Esophagus muscularis mucosa (tissue), 4 donors: ENCODE results near the gene FNBP1. TPM values are rescaled to one million over a fixed set of nuclear protein-coding genes. Genes with fewer than 3 reads are reported as not detected.
A peak's percentile ranks its signal among the peaks of the same experiment; 100 is the strongest.

Experiments used
- DNase-seq: peaks from one replicate; pipeline ENCODE4 v3.0.0-alpha.2; 2017; ENCODE audit errors: extremely low spot score
- H3K27ac ChIP-seq, 4 donors: fragments of 200-600 bp; sonication (generic); replicated peaks in 1 of 4; 1 replicate in 3 of 4; 2 replicates in 1 of 4; pipeline ENCODE4 v1.5.1; 2016 to 2019; ENCODE audit warnings: mild to moderate bottlenecking in 1 of 4
- H3K27me3 ChIP-seq, 4 donors: fragments of 200-600 bp; sonication (generic); one replicate each; pipeline versions ENCODE4 v1.5.1 to v1.6.0; 2016 to 2019
- H3K36me3 ChIP-seq, 4 donors: fragments of 200-600 bp; sonication (generic); one replicate each; pipeline ENCODE4 v1.5.1; 2016 to 2019
- H3K4me1 ChIP-seq, 4 donors: fragments of 200-600 bp; sonication (generic); one replicate each; pipeline ENCODE4 v1.5.1; 2016 to 2019
- H3K4me3 ChIP-seq, 4 donors: fragments of 200-600 bp; sonication (generic); 1 replicate in 2 of 4; 2 replicates in 2 of 4; pipeline ENCODE4 v1.5.1; 2016 to 2019; ENCODE audit warnings: mild to moderate bottlenecking in 4 of 4, moderate library complexity in 1 of 4
- H3K9me3 ChIP-seq, 4 donors: fragments of 200-600 bp; sonication (generic); 1 replicate in 3 of 4; 2 replicates in 1 of 4; pipeline ENCODE4 v1.5.1; 2016 to 2019
- EP300 ChIP-seq: sonication (generic); formaldehyde crosslinking; IDR thresholded peaks from one replicate; pipeline ENCODE4 v1.6.1; 2017; ENCODE audit warnings: antibody characterized with exemption
- POLR2A ChIP-seq: fragments of 450-650 bp; IDR thresholded peaks from one replicate; pipeline ENCODE4 v1.6.1; 2017; ENCODE audit warnings: antibody characterized with exemption, moderate library complexity, mild to moderate bottlenecking, low read depth
- POLR2AphosphoS5 ChIP-seq, 2 donors: sonication (generic); formaldehyde crosslinking; IDR thresholded peaks; one replicate each; pipeline ENCODE4 v1.6.1; 2017; ENCODE audit warnings: antibody characterized with exemption in 2 of 2
- WGBS: methylation state at CpG from one replicate; pipeline ENCODE4 v1.1.5; 2018; 5-methylcytosine and 5-hydroxymethylcytosine counted together
- intact Hi-C: fragments of 100-400 bp; cut with DNase I; formaldehyde crosslinking; loops from one replicate; pipeline ENCODE4 v1.15.1; 2023
- total RNA-seq, 4 donors: library from RNA; depleted of rRNA; stranded (reverse); fragments of >200 nt; gene quantifications; one replicate each; pipeline versions ENCODE4 v1.1.0 to v1.2.1, GENCODE V29; 2016
- TF ChIP-seq, protein P1 (sequence below), 3 experiments: fragments of 200-600 bp in 2 of 3; fragments of 450-650 bp in 1 of 3; sonication (generic) in 2 of 3; IDR thresholded peaks; one replicate each; pipeline ENCODE4 v1.5.1; 2017 to 2019; ENCODE audit warnings: antibody characterized with exemption in 3 of 3, mild to moderate bottlenecking in 2 of 3, moderate library complexity in 1 of 3

Gene FNBP1
- total RNA-seq, 4 donors from 2014 or later = 177 to 317 (median 254) TPM

DNA sequence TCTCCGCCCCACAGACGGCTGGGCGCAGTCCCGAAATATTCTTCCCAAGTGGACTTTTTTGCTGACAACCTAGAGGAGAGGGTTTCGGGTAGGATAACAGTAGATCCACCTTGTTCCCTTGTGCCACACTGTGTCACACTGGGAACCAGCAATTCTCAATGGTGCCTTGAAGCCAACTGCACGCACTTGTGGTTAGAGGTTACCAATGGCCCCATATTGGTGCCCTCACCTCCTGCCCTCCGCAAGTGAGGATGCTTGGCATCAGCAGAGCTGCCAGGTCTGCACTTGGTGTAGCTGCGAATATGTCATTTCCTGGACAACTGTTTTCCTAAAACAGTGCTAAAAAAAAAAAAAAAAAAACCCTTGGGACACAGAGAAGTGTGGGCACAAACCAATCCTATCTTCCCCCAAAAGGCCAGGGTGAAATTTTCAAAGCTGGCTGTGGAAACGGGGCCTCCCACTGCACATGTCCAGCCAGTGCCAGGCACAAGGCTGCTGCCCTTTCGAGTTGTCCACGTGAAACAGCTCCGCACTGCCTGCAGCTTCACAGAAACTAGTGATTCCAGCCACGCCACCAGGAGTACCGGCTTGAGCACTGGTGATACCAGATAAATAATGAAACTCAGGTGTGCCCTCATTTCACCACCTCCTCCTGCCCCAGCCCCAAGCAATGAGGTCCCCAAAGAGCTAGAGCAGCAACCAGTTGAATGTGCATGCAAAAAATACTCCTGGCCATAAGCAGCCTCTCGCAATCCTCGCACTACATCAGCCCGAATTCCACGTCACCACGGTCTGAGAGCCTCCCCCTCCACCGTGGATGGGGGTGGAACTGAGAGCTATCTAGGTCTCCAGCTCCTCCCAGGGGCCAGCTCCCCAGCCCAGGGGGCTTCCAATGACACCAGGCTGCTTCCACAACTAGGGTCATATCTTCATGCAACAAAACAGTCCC lies 156.5 kb downstream of the FNBP1 start:
- Histone ChIP-seq H3K27ac (peak overlapping the region; percentile 86 to 88 (median 86)), H3K9me3 (no peaks in the 10 kb centered on the region), H3K4me3 (peak overlapping the region; percentile 33 to 54 (median 41)), H3K36me3 (peaks cover 8 to 31% (median 28%) of the 10 kb centered on the region in 4 donors), H3K27me3 (no peaks in the 10 kb centered on the region), H3K4me1 (peaks cover 30 to 84% (median 80%) of the 10 kb centered on the region in 4 donors)
- no peak for DNase-seq
- intact Hi-C loops = loop anchor here (5.0 kb wide), 1 partner anchor 351 kb away; no protein-coding TSS in a partner anchor
- TF ChIP-seq, protein P1, sequence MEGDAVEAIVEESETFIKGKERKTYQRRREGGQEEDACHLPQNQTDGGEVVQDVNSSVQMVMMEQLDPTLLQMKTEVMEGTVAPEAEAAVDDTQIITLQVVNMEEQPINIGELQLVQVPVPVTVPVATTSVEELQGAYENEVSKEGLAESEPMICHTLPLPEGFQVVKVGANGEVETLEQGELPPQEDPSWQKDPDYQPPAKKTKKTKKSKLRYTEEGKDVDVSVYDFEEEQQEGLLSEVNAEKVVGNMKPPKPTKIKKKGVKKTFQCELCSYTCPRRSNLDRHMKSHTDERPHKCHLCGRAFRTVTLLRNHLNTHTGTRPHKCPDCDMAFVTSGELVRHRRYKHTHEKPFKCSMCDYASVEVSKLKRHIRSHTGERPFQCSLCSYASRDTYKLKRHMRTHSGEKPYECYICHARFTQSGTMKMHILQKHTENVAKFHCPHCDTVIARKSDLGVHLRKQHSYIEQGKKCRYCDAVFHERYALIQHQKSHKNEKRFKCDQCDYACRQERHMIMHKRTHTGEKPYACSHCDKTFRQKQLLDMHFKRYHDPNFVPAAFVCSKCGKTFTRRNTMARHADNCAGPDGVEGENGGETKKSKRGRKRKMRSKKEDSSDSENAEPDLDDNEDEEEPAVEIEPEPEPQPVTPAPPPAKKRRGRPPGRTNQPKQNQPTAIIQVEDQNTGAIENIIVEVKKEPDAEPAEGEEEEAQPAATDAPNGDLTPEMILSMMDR (IDR thresholded peaks at IDR 0.05) = no peak
- no peak for TF ChIP-seq EP300
- TF ChIP-seq POLR2A = no peak
- TF ChIP-seq POLR2AphosphoS5 (IDR thresholded peaks at IDR 0.05) = peak in 1 of 2 donors; percentile 16
- 55% methylated on average over 14 of the region's 20 CpGs for WGBS

DNA sequence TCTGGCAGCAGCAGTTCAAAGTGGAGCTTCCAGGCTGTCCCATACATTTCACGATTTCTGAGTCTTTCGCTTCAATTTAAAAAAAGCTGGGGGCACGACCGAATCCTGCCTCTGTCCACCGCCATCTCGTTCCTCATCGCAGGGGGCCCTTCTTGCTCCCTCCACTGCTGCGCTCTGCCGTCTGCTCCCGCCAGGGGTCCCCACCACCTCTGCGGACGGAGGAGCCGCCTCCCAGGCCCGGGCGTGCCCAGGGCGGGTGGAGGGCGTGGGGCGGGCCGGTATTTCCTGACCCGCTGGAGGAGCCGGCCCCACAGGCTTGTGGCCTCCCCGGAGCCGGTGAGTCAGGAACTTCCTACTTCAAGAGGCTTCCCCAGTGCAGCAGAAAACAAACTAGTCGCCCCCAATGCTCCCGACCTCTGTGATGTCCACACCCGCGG lies 157.3 kb downstream of the FNBP1 start:
- no peaks in the 10 kb centered on the region for H3K27me3 ChIP-seq
- WGBS = 1% methylated on average over 14 of the region's 27 CpGs
- H3K27ac ChIP-seq = peak overlapping the region; percentile 86 to 88 (median 86)
- intact Hi-C loops = loop anchor here (2.0 to 5.0 kb wide), 2 partner anchors 159 to 352 kb away; no protein-coding TSS in a partner anchor
- peak; percentile 97 for DNase-seq
- H3K4me1 ChIP-seq = peaks cover 30 to 84% (median 80%) of the 10 kb centered on the region in 4 donors
- peak overlapping the region; percentile 33 to 54 (median 41) for H3K4me3 ChIP-seq
- H3K9me3 ChIP-seq = no peaks in the 10 kb centered on the region
- H3K36me3 ChIP-seq = peaks cover 8 to 27% (median 27%) of the 10 kb centered on the region in 4 donors
- TF ChIP-seq POLR2AphosphoS5 (IDR thresholded peaks at IDR 0.05) (peak; percentile 82 to 88), EP300 (no peak)
- TF ChIP-seq, protein P1 (IDR thresholded peaks at IDR 0.05) = peak; percentile 93 to 99 (median 98)

DNA sequence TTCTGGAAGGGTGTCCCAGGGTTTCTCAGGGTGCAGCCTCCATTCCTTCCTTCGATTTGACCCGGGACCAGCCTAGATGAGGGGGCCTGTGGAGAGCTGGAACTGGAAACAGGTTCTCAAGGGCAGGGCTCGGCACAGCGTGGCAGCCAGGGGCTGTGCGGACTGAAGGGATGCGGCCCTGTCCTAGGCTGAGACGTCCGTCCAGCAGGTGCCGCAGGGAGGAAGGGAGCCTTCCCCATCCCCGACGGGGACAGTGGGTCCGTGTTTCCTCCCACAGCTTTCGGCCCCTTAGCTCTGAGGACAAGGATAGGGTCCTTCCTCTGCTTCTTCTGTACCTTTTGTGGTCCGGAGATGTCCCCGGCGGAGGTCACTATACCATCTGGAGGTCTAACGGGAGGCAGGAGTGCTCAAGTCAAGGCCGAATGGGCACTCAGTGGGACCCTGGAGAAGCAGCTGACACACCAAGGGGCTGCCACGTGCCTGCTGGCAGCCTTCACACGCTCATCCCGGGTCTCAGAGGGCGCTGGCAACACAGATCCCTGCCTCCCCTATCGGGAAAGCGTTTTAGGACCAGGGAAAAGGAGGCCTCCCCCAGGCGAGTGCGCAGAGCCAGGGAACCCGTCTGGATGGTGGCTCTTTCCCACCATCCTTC lies 157.8 kb downstream of the FNBP1 start:
- peak overlapping the region; percentile 86 to 88 (median 86) for H3K27ac ChIP-seq
- peak overlapping the region; percentile 33 to 54 (median 41) for H3K4me3 ChIP-seq
- no peaks in the 10 kb centered on the region for H3K9me3 ChIP-seq
- no peak for DNase-seq
- 20% methylated on average over 25 of the region's 27 CpGs for WGBS
- TF ChIP-seq EP300 = no peak
- TF ChIP-seq, protein P1 (IDR thresholded peaks at IDR 0.05) = peak in 1 of 3 experiments; percentile 23
- H3K4me1 ChIP-seq = peaks cover 30 to 84% (median 80%) of the 10 kb centered on the region in 4 donors
- no peaks in the 10 kb centered on the region for H3K27me3 ChIP-seq
- intact Hi-C loops = loop anchor here (2.0 to 5.0 kb wide), 2 partner anchors 160 to 352 kb away; no protein-coding TSS in a partner anchor
- H3K36me3 ChIP-seq = peaks cover 6 to 23% (median 22%) of the 10 kb centered on the region in 4 donors

DNA sequence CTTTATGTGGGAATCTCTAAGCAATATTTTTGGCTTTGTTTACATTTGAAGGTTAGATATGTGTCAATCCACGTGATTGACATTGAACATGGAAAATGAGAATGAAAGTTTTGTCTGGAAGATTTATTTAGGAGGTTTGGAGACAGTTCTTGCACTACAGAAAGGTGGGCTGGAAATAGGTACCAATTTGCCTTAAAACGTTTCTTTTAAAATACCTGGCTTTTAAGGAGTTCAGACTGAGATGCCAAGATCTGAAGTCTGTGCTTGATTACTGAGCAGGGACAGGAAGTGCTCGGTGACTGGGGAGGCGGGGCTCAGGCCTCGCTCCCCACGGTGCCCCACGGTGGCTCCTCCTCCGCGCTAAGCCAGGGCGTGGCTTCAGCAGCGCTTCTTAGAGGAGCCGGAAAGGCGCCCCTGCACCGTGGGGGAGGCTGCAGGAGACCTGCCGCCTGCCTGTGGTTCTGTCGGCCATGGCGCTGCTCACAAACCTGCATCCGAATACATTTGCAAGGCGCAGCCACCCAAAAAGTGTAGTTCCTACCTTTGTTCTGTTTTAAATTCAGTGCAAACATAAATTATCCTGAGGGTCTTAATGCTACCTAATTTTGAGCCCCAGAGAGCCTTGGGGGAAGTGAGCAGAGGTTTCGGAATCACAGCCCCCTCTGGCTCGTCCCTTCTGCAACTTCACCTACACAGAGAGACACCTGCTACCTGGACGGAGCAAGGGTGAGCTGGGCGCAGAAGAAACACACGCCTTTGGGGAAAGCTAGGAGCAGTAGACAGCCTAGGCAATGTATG lies 158.6 kb downstream of the FNBP1 start:
- DNase-seq = no peak
- peaks cover 29 to 86% (median 81%) of the 10 kb centered on the region in 4 donors for H3K4me1 ChIP-seq
- peak overlapping the region; percentile 33 to 54 (median 41) for H3K4me3 ChIP-seq
- no peaks in the 10 kb centered on the region for H3K9me3 ChIP-seq
- intact Hi-C loops = loop anchor here (2.0 to 5.0 kb wide), 2 partner anchors 160 to 353 kb away; no protein-coding TSS in a partner anchor
- TF ChIP-seq, protein P1 (IDR thresholded peaks at IDR 0.05) = peak in 1 of 3 experiments; percentile 15
- TF ChIP-seq POLR2AphosphoS5 (IDR thresholded peaks at IDR 0.05) (peak; percentile 63 to 86), EP300 (no peak), POLR2A (no peak)
- WGBS = 13% methylated on average over 20 of the region's 24 CpGs
- no peaks in the 10 kb centered on the region for H3K27me3 ChIP-seq
- H3K27ac ChIP-seq = peak overlapping the region; percentile 86 to 88 (median 86)
- peaks cover 0 to 16% (median 14%) of the 10 kb centered on the region in 4 donors for H3K36me3 ChIP-seq
